GM18502 (cell line): ENCODE data around the gene RRP15.
A peak's percentile ranks its signal among the peaks of the same experiment; 100 is the strongest.

ENCODE experiments used
- ATAC-seq: cut with Tn5 transposase; IDR thresholded peaks from one replicate; pipeline ENCODE4 v1.9.1; 2021; ENCODE audit warnings: mild to moderate bottlenecking; ENCODE audit not compliant: unreplicated experiment, poor library complexity

The RRP15 gene

DNA sequence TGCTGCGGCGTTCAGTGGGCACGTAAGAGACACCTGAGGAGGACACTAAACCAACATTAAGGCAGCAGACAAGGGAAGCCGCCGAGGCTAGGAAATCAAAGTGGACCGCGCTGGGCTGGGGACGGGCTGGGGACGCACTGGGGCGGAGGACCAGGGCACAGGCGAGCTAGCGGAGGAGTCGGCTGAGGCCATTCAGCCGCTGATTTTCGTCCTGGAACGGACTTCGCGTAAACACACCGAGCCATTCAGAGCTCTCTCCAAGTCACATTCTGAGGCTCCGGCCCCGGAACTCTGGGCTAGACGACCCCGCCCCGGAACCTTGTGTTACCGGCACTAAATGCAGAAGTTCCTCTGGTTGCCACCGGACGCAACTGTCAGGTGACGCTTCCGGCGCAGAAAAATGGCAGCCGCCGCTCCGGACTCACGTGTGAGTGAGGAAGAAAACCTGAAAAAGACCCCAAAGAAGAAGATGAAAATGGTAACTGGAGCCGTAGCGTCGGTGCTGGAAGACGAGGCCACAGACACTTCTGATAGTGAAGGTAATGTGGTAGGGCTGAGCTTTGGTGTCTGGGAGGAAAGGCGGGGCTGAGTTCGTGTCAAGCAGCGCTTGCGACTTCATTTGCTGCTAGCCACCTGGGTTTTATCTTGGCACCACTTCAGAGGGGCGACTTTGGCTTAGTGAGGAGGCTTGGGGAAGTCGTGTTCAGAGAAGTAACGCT lies at the start of gene RRP15:
Gene RRP15 (plus strand): TSS at position 377 of the 719 bp plus-strand sequence. CDS start 24 bp downstream, at position 401.
- ATAC-seq = peak; percentile 99

GRCh38 chr1:218242171-218242570 lies 42.9 kb upstream of the RRP15 start:
- ATAC-seq = no peak

DNA sequence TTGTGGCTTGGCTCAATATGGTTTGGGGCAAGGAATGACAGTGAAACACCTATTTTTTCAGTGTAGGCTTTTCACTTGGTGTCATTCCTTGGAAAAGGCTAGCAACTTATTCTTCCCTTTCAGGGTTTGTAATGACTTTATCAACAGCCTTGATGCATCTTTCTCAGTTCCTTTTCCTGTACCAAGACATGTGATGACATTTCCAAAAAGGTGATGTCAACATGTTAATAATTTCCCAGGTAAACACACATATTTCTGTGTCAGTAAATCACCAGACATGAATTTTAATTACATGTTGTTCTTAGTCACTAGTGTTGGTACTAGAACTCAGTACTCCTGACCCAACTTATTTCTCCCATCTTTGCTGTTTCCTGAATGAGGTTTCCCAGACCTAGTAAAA lies 37.8 kb upstream of the RRP15 start:
- ATAC-seq = no peak

DNA sequence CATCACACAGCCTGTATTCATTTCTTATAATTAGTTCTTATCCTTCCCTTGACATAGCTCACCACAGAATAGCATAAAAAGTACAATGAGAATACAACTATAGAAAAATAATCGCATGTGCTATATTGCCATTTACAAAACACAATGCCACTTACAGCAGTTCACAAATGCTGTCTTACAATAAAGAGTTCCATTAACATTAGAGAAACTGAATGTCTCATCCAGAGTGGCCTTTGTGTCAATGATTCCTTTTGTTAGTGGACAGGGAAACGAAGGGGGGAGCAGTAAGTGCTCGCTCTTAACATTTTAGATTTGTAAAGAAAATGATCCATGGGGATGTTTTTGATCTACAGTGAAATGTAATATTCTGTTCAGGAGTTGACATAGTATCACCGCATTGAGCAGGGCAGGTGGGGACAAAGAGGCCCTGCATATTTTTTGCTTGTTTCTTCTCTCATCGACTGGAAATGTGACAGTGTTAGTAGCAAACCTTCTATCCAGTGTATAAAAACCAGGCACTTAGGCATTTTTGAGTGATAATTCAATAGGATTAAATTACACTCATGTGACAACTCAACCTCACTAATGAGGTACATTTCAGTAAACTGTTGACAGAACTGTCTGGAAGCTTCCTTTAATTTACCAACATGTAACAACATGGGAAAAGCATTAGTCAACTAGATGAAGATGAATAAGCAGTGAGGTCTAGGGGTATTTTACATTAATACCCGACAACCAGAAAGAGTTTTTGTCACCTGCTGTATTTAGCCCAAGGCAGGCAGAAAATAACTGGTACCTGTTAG lies 35.6 kb upstream of the RRP15 start:
- no peak for ATAC-seq

- ATAC-seq = no peak
These were observed 34.6 kb upstream of the RRP15 start for GRCh38 chr1:218250492-218250891.

- no peak for ATAC-seq
These were observed 30.7 kb upstream of the RRP15 start for GRCh38 chr1:218254296-218254946.

GRCh38 chr1:218255090-218255489 lies 30.0 kb upstream of the RRP15 start:
- no peak for ATAC-seq

DNA sequence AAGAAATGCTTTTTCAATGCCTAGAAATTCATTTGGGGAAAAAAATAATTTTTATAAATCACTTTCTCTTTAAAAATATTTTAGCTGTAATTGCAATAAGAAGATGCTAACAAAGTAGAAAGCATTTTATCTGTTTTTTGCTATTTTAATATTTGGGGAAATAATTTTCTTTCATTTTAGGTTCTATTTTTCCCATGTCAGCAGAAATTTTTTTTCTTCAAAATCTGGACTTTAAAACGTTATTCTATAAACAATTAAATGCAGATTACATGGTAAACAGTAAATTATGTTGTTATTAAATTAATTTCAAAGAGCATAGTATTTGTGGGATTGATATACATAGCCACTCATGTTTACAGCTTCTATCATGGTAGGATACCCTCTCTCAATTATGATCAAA lies 27.7 kb upstream of the RRP15 start:
- ATAC-seq = no peak

DNA sequence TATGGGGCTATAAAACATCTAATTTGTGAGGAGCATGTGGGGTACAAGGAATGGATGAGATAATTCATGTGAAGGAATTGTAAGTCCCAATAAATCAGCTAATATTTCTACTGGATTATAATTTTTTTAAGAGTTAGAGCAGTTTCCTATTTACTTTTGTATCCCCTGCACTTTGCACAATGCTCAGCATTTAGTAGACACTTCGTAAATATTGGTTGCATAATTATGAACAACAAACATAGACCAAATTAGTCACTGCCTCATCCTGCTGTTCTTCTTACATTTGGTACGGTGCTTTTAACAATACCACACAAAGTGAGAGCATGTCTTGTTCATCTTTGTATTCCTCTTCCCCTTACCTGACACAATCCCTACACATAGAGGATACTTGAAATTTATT lies 27.1 kb upstream of the RRP15 start:
- ATAC-seq = no peak

GRCh38 chr1:218259339-218259738 lies 25.8 kb upstream of the RRP15 start:
- ATAC-seq = no peak

- peak; percentile 77 for ATAC-seq
These were observed 25.3 kb upstream of the RRP15 start for GRCh38 chr1:218259800-218260199.

- no peak for ATAC-seq
These were observed 22.8 kb upstream of the RRP15 start for GRCh38 chr1:218262259-218262658.

DNA sequence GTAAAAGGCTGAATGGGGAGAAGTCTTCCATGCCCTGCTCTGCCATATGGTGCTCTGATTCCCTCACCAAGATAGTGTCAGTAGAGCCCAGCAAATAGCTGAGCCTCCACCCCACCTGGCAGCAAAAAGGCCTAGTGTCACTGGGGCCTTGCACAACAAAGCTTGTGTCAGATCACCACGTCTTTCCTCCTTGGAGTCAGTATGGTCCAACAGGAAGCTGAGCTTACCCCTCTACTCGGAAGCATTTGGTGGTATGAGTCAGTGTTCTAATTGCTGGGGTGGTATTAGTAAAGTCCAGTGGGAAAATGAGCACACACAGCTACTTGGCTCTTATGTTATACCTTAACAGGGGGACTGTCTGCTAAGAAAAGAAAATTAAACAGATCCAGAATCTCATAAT lies 18.7 kb upstream of the RRP15 start:
- no peak for ATAC-seq

- no peak for ATAC-seq
These were observed 12.7 kb upstream of the RRP15 start for GRCh38 chr1:218272366-218272765.

GRCh38 chr1:218273762-218274479 lies 11.2 kb upstream of the RRP15 start:
- no peak for ATAC-seq

- no peak for ATAC-seq
These were observed 10.6 kb upstream of the RRP15 start for GRCh38 chr1:218274511-218274910.

DNA sequence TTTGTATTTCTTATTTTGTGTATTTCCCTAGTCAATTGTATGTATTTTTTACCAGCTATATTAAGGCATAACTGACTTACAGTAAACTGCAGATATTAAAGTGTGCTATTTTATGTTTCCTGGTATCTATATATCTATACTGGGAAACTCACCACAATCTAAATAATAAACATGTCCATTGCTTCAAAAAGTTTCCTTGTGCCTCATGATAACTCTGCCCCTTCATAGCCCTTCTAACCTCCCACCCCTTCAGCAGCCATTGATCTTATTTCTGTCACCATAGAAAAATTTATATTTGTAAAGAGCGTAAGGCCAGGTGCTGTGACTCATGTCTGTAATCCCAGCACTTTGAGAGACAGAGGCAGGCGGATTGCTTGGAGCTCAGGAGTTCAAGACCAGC lies 9.3 kb upstream of the RRP15 start:
- ATAC-seq = no peak

DNA sequence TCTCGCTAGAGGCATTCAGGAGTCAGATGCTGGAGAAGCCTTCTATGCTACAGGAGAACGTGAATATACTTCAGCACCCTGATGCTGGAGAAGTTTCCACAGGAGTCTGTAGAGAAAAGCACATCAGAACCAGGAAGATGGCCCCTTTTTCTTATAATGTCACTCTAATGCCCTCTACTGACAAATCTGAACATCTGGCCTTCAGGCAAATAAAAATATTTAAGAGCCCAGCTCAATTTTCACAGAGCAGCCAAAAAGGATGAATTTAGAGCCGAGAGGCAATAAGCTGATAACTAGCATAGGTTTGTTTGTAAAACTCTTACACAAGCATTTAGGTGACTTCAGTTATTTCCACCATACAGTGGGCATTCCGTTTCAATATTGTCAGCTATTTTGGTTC lies 3.8 kb upstream of the RRP15 start:
- ATAC-seq = no peak

- peak; percentile 41 for ATAC-seq
These were observed 646 bp upstream of the RRP15 start for GRCh38 chr1:218284377-218284916.

GRCh38 chr1:218292515-218292914 lies 7.4 kb downstream of the RRP15 start:
- ATAC-seq = no peak
